Raji (cell line): ENCODE results near the gene TGIF1.

Experiments used
- POLR2A ChIP-seq: IDR thresholded peaks from 2 replicates; pipeline ENCODE4 v1.6.1; 2011; ENCODE audit warnings: low read depth, low read length, control low read depth; ENCODE audit not compliant: insufficient read depth

TGIF1 gene

DNA sequence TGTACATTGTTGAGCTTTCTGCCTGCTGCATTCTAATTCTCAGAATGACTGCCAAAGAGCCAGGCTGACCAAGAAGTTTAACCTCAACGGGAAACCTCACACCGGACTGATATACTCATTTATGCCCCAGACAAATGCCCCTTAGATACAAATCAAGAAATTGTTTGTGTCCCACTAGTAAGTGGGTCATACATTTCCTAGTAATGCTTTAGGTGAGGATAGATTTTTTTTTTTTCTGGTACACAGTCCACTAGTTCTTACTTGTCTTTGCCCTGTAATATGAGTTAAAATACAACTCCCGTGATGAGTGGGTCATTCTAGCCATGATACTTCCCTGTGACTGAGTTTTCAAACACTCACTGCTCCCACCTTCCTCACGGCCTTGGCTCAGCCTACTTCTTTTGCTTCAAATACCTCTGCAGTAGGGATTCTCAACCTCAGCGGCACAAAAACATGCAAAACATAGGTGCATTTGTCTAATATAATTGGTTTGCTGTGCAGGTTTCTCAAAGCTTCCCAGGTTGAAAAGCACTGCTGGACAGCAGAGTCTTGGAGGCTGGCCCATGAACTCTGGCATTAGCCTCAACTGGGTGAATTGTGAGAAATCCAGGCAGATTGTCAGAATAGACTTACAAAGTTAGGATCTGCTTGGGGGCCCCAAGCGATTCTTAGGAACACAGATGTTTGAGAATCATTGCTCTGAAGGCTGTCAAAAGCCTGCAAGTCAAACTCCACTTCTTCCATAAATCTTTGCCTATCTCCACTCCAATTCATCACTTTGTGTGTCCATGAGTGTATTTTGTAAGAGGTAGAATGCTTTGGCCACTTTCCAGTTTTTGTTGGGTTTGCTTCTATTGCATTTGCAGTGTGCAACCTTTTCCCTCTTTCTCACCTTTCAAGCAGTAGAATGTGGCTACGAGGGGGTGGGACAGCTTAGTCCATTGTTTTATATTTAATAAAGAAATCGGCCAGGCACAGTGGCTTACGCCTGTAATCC is 35.5 kb downstream of the TGIF1 start:
- no peak for TF ChIP-seq POLR2A

DNA sequence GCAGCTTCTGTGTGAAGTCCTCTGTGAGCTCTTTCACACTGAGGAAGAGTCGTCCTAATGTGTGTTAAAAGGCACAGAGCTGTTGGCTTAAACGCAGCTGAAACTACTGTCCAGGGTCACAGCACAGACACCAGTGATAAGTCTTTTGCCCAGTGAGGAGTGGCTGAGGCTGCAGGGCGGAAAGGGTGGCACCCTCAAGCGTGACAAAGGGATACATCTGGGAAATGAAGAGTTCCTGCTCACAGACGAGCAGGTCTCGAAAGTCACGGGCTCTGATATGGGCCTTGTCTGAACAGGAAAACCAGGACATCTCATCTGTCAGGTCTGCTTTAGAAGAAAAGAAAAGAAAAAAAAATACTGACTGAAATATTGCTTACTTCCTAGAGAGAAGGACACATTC is 36.5 kb downstream of the TGIF1 start:
- no peak for TF ChIP-seq POLR2A

DNA sequence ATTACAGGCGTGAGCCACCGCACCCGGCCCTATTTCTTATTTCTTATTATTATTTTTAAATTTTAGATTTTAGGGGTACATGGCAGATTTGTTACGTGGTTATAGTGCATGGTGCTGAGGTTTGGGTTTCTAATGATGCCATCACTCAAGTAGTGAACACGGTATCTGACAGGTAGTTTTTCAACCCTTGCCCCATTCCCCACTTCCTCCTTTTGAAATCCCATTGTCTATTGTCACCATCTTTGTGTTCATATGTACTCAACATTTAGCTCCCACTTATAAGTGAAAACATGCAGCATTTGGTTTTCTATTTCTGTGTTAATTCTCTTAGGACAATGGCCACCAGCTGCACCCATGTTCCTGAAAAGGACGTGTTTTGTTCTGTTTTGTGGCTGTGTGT is 39.5 kb downstream of the TGIF1 start:
- TF ChIP-seq POLR2A: no peak

DNA sequence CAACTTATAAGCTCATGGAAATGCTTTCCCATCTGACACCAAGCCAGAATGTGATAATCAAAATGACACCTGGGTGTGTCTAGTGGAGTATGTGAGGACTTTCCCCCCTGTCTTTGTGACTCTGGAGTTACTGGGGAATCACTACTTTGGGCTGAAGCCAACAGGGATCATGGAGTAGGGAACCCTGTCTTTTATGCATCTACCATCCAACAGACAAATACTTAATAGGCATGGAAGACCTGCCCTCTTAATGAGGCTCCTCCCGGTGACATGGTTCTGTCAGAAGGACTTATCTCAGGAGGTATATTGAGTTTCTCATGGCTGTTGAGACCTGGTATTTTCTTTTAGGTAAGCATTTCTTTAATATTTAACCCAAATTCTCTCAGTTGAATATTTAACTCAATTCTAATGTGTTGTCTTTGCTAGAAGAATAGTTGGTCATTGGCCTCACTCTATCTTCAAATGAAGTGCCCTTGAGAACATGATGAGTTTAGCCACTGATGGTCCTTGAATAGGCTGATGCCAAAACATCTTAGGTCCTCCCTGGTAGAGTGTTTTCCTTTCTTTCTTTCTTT is 42.1 kb downstream of the TGIF1 start:
- no peak for TF ChIP-seq POLR2A

DNA sequence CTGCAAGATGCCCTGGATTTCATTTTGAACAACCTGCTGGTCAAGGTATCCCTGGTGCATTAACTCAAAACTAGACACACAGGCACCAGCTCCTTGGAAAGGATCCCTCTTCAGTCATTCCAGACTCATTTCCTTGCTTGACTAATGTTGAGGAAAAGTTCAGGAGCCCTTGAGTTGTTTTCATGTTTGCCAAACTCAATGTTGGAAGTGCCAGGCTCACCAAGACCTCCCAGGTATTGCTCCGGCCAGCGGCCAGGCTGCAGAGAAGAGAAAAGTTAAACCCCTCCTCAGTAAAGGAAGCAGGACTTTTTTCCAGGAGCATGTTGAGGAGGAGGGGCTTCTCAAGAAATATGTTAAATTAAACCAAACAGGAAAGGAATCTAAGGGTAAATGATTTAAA is 42.7 kb downstream of the TGIF1 start:
- TF ChIP-seq POLR2A: no peak

DNA sequence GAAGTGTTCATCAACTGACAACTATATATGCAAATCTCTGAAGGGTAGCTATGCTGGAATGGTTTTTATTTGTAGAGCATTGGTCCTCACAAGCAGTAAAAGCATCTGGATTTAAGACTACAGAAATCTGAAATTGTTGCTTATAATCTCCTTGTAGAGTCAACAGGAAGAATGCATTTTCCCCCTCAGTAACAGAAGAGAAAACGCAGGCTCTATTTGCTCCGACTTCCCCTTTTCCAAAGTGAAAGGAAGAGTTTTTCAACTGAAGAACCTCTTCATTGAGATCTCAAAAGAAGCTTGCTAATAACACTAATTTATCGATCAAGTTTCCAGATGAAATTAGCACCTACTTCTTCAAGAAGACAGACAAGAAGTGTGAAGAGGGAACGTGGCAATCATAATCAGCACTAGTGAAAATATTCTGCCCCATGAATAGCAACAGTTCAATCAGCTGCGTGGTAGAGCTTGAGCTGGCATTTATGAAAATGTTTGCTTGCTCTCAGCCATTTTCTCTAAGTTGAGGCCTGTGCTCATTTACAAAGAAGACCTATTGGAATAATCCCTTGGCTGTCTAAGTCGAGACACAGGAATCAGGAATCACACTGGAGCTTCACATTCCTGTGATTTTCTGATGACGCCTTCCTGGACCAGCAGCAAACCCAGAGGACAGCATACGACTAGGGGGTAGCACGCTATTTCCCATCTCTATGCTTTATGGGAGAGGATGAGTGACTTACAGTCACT is 43.7 kb downstream of the TGIF1 start:
- no peak for TF ChIP-seq POLR2A

DNA sequence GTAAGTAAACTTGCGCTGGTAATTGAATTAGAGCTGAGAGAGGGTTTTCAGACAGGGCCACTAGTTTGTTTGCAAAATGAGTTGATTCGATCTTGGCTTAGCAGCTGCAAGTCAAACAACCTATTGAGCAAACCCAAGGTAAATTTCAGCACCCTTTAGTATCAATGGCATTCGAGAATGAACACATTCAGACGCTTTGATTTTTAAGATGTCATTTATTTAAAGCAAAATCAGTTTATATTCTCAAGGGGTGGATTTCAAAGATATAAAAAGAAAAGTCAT is 44.2 kb downstream of the TGIF1 start:
- TF ChIP-seq POLR2A: no peak

DNA sequence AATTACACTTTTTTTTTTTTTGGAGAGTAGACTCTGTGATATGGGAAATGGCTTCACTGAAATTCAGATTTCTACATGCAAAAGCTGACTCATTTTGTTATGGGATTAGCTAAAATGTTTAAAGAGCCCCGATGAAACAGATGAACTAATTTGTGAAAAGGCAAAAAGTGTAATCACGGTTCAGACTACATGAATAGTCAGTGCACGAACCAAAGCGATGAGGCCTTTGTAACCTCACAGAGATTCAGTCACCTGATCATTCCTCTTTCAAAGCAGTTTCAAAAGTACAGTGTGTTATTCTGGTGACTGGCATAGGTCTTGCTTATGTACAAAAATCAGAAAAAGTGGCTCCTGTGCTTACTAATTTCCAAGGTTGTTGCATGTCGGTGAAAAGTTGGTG is 44.6 kb downstream of the TGIF1 start:
- TF ChIP-seq POLR2A: no peak

DNA sequence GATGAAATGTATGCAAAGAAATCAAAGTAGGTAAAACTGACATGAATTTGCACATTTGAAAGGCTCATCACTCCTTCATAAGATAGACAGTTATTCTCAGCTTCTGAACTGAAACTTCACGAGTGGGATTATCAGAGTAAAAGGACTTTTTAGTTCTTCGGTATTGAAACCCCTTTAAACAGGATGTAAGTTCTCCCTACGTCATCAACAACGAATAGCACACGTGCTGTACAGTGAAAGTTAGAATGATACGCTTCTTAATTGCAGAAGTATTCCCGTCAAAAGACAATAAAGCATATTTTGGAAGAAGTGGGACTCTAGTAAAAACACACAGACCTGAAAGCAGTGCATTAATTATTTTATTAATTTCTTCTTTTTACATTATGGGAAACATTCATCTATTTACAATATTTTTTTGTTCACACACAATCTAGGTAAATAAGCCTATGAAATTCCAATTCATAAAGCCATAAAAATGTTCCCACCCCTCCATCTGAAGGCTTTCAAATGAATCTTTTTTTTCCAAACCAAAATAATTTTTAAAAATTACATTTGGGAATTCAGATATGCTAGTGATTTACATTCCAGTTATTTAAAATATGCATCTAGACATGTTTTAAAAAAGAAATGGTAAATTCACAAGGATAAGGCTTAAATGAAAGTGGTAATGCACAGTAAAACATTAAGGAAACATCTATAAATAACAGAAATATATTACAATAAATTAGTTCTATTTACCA is 45.9 kb downstream of the TGIF1 start:
- no peak for TF ChIP-seq POLR2A

DNA sequence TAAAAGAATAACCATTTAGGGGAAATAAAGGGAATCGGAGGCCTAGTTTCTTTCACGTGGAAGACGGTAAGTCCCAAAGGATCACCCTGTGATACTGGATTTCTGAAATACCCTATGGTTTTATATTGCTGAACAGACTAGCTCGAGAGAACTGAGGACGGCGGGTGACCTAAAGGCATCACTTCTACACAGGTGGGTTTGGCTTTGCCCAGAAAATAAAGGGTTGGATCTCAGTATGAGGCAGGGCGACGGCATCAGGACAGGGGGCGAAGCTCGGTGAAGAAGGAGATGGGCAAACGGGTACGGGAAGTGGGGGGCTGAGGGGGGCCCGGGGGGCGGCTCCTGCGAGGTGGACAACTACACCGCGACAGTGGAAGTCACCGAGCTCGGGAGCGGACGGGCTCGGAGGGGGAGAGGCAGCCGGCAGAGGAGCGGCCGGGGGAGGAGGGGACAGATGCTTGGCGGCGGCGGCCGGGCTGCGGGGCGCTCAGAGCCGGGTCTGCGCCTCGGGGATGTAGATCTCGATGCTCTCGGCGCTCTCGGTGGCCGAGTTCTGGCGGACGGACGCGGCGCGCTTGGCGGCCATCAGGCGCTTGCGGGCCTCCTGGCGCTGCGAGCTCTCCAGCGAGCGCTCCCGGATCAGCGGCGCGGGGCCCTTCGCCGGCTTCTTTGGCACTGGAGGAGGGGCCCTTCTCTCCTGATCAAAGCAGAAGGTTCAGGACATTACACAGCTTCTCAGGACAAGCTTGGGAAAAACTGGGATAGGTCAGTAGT is 48.9 kb downstream of the TGIF1 start:
- TF ChIP-seq POLR2A: no peak

DNA sequence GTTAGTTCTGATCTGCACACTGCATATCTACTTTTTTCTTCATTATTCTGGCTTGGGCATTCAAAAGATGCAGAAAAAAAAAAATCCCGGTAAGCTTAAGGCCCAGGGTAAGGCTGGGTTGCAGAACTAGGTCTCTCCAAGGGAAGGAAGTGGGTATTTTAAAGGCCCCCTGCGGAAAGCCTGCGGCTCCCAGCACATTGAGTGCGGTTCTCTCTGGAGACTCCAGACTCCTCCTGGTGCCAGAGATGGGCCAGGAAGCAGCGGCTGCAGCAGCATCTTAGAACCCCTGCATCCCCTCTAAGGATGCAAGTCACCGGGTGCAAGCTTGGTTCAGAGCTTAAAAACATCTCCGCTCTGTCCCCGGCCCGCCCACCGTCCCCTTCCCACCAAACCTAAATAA is 49.5 kb downstream of the TGIF1 start:
- TF ChIP-seq POLR2A: no peak

DNA sequence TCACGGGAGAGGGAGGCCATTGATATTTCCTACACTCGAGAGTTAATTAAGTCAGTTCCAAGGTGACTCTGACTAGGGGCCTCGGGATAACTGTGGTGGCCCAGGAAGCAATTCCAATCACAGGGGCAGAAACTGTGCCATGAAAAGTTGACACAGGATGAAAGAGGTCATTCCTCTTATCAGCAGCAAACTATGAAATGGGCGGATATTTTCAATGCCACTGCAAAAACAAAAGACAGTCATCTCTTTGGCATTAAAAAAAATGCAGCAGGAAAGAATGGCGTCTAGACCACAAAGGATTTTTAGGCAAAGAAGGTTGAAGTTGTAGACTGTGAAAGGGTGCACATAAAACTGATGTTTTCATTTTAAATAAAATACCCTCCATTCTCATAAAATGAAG is 50.0 kb downstream of the TGIF1 start:
- TF ChIP-seq POLR2A: no peak

DNA sequence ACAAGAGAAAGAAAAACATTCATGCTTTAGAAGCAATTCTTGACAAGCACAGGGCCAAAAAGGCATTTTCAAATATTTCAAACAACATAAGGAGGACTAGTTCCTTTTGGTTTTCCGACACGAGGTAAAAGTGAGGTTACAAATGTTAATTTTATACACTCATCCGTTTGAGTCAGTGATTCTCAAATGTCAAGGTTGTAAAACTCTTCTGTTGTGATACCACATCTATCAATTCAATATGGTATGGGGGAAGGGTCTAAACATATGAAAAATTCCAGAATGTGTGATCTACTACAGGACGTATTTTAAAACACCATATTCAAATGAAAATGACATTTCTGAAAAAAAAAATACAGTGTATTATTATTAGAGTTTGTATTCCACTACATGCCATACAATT is 52.7 kb downstream of the TGIF1 start:
- no peak for TF ChIP-seq POLR2A

DNA sequence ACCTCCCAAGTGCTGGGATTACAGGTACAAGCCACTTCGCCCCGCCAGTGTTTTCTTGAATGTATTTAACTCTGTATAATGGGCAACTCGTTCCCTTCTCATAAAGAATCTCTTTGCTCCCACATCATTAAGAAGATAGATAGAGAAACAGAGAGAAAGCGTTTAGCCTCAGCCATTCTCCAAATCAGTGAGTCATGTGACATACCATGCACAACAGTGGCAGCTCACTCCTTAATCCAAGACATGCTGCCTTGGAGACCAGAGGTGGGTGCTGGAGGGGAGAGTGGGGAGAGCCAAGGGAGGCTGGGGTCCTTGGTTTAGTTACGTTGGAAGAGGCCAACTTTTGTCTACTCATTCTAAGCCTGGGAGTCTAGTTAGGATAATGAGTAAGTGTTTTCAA is 54.7 kb downstream of the TGIF1 start:
- TF ChIP-seq POLR2A: no peak
